HPDE6-E6E7 (cell line): ENCODE measurements around the gene ATG101.

ENCODE experiments used
- DNase-seq: peaks from one replicate; pipeline ENCODE4 v3.0.0; 2011; ENCODE audit warnings: missing footprints; ENCODE audit errors: extremely low spot score

ATG101 gene

GRCh38 chr12:52079576-52080402 is 10.0 kb downstream of the ATG101 start, which contains the start of gene SMIM41:
SMIM41 (plus strand) TSS chr12:52079704; CDS start chr12:52079780, 76 bp downstream.
- DNase-seq = no peak

- DNase-seq = no peak
Measured at GRCh38 chr12:52080403-52081251, 10.8 kb downstream of the ATG101 start.

- no peak for DNase-seq
Measured at GRCh38 chr12:52081263-52081733, 11.5 kb downstream of the ATG101 start.

GRCh38 chr12:52082026-52082668 is 12.4 kb downstream of the ATG101 start:
- DNase-seq = no peak

GRCh38 chr12:52082669-52082987 is 12.8 kb downstream of the ATG101 start:
- DNase-seq = no peak

- DNase-seq = peak; percentile 70
Measured at GRCh38 chr12:52082988-52083637, 13.3 kb downstream of the ATG101 start.

- no peak for DNase-seq
Measured at GRCh38 chr12:52083638-52083996, 13.8 kb downstream of the ATG101 start.

GRCh38 chr12:52084491-52085231 is 14.9 kb downstream of the ATG101 start:
- DNase-seq = no peak

- DNase-seq = no peak
Measured at GRCh38 chr12:52085682-52086180, 16.0 kb downstream of the ATG101 start.

- no peak for DNase-seq
Measured at GRCh38 chr12:52086366-52086765, 16.6 kb downstream of the ATG101 start.

GRCh38 chr12:52086944-52087835 is 17.4 kb downstream of the ATG101 start:
- no peak for DNase-seq

GRCh38 chr12:52087961-52088820 is 18.4 kb downstream of the ATG101 start:
- no peak for DNase-seq

GRCh38 chr12:52089491-52089890 is 19.7 kb downstream of the ATG101 start:
- DNase-seq = no peak

- no peak for DNase-seq
Measured at GRCh38 chr12:52090291-52090690, 20.5 kb downstream of the ATG101 start.

- DNase-seq = no peak
Measured at GRCh38 chr12:52091061-52091460, 21.3 kb downstream of the ATG101 start.

- no peak for DNase-seq
Measured at GRCh38 chr12:52091869-52092268, 22.1 kb downstream of the ATG101 start.

GRCh38 chr12:52093346-52093745 is 23.6 kb downstream of the ATG101 start:
- DNase-seq = no peak

GRCh38 chr12:52096332-52097044 is 26.7 kb downstream of the ATG101 start:
- DNase-seq = no peak
